GM12878 (cell line): Measurements from ENCODE around the gene WBP11.

Experiments
- BHLHE40 ChIP-seq, 2 experiments: fragments of 450-650 bp in 1 of 2; IDR thresholded peaks; 2 replicates each; pipeline ENCODE4 v1.6.1; 2011 to 2017; ENCODE audit warnings: low read depth in 2 of 2, borderline replicate concordance in 1 of 2, improper control_type of control experiment in 1 of 2, low read length in 1 of 2, mild to moderate bottlenecking in 1 of 2
- EP300 ChIP-seq, 2 experiments: fragments of 150-350 bp in 1 of 2; IDR thresholded peaks; 2 replicates each; pipeline ENCODE4 v1.6.1; 2011 to 2012; ENCODE audit warnings: low read depth in 2 of 2, low read length in 2 of 2, borderline replicate concordance in 1 of 2, improper control_type of control experiment in 1 of 2, inconsistent platforms in 1 of 2; ENCODE audit not compliant: control insufficient read depth in 1 of 2
- EZH2 ChIP-seq: IDR thresholded peaks from 2 replicates; pipeline ENCODE4 v1.6.1; 2012; ENCODE audit warnings: low read depth, mild to moderate bottlenecking, control low read depth, inconsistent platforms, low read length, borderline replicate concordance; ENCODE audit not compliant: control insufficient read depth
- KDM1A ChIP-seq: fragments of 200-600 bp; sonication (generic); IDR thresholded peaks from 2 replicates; pipeline ENCODE4 v1.6.1; 2016; ENCODE audit warnings: borderline replicate concordance
- MAX ChIP-seq: IDR thresholded peaks from 2 replicates; pipeline ENCODE4 v1.6.1; 2012; ENCODE audit warnings: low read depth, low read length, improper control_type of control experiment
- MEF2A ChIP-seq: IDR thresholded peaks from 2 replicates; pipeline ENCODE4 v1.6.1; 2011; ENCODE audit warnings: low read depth, mild to moderate bottlenecking, low read length, moderate library complexity; ENCODE audit not compliant: insufficient read depth
- RAD21 ChIP-seq: IDR thresholded peaks from 2 replicates; pipeline ENCODE4 v1.6.1; 2011; ENCODE audit warnings: mild to moderate bottlenecking, low read depth, low read length, moderate library complexity; ENCODE audit not compliant: insufficient read depth
- ZNF24 ChIP-seq: fragments of 450-650 bp; IDR thresholded peaks from 2 replicates; pipeline ENCODE4 v1.6.1; 2017; ENCODE audit warnings: antibody characterized with exemption, mild to moderate bottlenecking
- TF ChIP-seq, protein P1 (sequence below), 3 experiments: IDR thresholded peaks in 2 of 3; conservative IDR thresholded peaks in 1 of 3; 2 replicates each; pipeline ENCODE4 v1.5.1; 2011; ENCODE audit warnings: low read depth in 3 of 3, low read length in 3 of 3, mild to moderate bottlenecking in 3 of 3, control low read depth in 2 of 3, moderate library complexity in 2 of 3, inconsistent platforms in 1 of 3, mixed read lengths in 1 of 3; ENCODE audit not compliant: control insufficient read depth in 2 of 3, insufficient read depth in 1 of 3; ENCODE audit errors: extremely low read depth in 1 of 3
- TF ChIP-seq, protein P2 (sequence below): fragments of 450-650 bp; IDR thresholded peaks from 2 replicates; pipeline ENCODE4 v1.6.1; 2017; ENCODE audit warnings: mild to moderate bottlenecking

GRCh38 chr12:14840616-14841015 lies 37.3 kb upstream of the WBP11 start:
- TF ChIP-seq, protein P1, sequence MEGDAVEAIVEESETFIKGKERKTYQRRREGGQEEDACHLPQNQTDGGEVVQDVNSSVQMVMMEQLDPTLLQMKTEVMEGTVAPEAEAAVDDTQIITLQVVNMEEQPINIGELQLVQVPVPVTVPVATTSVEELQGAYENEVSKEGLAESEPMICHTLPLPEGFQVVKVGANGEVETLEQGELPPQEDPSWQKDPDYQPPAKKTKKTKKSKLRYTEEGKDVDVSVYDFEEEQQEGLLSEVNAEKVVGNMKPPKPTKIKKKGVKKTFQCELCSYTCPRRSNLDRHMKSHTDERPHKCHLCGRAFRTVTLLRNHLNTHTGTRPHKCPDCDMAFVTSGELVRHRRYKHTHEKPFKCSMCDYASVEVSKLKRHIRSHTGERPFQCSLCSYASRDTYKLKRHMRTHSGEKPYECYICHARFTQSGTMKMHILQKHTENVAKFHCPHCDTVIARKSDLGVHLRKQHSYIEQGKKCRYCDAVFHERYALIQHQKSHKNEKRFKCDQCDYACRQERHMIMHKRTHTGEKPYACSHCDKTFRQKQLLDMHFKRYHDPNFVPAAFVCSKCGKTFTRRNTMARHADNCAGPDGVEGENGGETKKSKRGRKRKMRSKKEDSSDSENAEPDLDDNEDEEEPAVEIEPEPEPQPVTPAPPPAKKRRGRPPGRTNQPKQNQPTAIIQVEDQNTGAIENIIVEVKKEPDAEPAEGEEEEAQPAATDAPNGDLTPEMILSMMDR (IDR thresholded peaks at IDR 0.05 in 2 of 3, conservative IDR thresholded peaks at IDR 0.05 in 1 of 3; ENCODE audit: control insufficient read depth in 2 of 3, extremely low read depth in 1 of 3, insufficient read depth in 1 of 3, low read depth in 3 of 3, low read length in 3 of 3): no peak
- TF ChIP-seq KDM1A (no peak), EZH2 (no peak), MAX (no peak), EP300 (IDR thresholded peaks at IDR 0.05; ENCODE audit: borderline replicate concordance in 1 of 2, control insufficient read depth in 1 of 2, low read depth in 2 of 2, low read length in 2 of 2) (no peak), BHLHE40 (IDR thresholded peaks at IDR 0.05; ENCODE audit: borderline replicate concordance in 1 of 2, low read depth in 2 of 2, low read length in 1 of 2) (no peak), RAD21 (no peak), ZNF24 (no peak), MEF2A (no peak)
- TF ChIP-seq, protein P2, sequence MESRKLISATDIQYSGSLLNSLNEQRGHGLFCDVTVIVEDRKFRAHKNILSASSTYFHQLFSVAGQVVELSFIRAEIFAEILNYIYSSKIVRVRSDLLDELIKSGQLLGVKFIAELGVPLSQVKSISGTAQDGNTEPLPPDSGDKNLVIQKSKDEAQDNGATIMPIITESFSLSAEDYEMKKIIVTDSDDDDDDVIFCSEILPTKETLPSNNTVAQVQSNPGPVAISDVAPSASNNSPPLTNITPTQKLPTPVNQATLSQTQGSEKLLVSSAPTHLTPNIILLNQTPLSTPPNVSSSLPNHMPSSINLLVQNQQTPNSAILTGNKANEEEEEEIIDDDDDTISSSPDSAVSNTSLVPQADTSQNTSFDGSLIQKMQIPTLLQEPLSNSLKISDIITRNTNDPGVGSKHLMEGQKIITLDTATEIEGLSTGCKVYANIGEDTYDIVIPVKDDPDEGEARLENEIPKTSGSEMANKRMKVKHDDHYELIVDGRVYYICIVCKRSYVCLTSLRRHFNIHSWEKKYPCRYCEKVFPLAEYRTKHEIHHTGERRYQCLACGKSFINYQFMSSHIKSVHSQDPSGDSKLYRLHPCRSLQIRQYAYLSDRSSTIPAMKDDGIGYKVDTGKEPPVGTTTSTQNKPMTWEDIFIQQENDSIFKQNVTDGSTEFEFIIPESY: no peak
